GM21717 (cell line): ENCODE data around the gene RCSD1.
A peak's percentile ranks its signal among the peaks of the same experiment; 100 is the strongest.
"Not testable (repeated sequence)": the region's sequence is repeated elsewhere in the genome, so short reads cannot be mapped to it uniquely, and the experiment has no call there.

ENCODE experiments used
- ATAC-seq: cut with Tn5 transposase; IDR thresholded peaks from one replicate; pipeline ENCODE4 v1.9.1; 2021; ENCODE audit warnings: mild to moderate bottlenecking, moderate library complexity; ENCODE audit not compliant: unreplicated experiment

RCSD1 gene, protein sequence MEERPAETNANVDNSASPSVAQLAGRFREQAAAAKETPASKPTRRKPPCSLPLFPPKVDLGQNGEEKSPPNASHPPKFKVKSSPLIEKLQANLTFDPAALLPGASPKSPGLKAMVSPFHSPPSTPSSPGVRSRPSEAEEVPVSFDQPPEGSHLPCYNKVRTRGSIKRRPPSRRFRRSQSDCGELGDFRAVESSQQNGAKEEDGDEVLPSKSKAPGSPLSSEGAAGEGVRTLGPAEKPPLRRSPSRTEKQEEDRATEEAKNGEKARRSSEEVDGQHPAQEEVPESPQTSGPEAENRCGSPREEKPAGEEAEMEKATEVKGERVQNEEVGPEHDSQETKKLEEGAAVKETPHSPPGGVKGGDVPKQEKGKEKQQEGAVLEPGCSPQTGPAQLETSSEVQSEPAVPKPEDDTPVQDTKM

DNA sequence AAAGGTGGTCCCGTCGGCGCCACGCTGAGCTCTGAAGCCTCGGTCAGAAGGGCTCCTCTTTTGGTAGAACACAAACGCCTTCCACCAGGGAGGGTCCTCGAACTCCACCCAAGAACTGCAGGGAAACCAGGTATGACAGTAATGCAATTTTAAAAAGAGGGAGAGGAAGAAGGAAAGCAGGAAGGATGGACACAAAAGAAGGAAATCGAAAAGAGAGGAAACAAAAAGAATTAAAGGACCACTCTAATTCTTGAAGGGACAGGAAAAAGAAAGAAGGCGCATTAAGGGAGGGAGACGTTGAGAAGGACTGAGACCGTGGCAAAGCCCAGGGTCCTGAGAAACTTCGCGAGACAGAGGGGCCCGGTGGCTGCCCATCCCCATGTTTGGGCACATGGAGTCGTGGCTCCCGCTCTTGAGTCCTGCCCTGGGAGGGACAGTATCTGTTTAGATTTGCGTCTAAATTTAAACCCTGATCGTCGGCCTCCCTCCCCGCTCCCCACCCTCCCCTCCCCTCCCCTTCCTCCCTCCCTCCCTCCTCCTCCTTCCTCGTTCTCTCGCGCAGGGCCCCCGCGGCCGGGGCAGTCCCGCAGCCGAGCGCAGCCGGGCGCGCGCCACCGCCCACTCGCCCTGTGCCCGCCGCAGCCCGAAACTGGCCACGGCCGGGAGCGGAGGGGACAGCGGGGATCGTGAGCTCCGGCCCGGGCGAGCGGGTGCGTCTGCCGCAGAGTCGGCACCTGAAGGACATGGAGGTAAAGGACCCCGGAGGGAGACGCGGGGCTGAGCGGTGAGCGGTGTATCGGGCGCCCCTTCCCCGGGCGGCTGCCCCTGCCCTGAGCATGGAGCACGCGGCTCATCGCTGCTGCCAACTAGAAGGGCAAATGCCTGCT, at the start of gene RCSD1:
Gene RCSD1 (plus strand): TSS at position 552 of the 887 bp plus-strand sequence. CDS start 192 bp downstream, at position 744.
- no peak for ATAC-seq

DNA sequence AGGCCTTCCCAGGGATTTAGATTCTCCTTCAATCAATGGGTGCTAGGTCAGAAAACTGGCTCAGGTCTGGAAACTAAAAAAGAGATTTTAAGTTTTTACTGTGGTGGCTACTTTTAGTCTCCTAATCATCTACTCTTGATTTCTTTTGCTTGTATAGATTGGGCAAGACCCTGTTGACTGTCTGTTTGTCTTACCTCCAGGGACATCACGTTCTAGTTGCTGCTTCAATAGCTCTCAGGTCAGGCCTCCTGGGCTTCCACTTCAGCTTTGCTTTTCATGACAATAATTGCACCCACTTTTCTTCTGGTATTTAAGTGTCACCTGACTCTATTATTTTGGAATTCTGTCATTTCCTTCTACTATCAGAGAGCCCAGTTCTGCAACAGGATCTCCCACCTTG, 48.0 kb upstream of the RCSD1 start:
- no peak for ATAC-seq

DNA sequence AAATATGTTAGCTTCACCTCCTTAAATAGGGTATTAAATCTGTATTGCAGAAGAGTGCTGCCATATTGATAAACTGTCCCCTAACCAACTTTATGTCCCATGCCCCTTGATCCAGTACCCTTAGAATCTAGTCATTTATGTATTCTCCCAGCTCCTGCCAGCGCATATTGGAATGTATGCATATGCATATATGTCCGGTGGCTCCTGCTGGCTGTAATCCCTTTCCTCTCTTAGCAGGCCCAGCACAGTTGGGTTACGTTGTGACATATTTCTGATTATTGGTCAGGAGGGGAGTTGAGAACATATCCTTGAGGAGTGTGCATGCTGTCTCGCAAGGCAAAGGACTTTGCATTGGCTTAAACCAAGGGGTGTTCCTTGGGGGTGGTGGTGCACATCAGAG, 47.3 kb upstream of the RCSD1 start:
- no peak for ATAC-seq

DNA sequence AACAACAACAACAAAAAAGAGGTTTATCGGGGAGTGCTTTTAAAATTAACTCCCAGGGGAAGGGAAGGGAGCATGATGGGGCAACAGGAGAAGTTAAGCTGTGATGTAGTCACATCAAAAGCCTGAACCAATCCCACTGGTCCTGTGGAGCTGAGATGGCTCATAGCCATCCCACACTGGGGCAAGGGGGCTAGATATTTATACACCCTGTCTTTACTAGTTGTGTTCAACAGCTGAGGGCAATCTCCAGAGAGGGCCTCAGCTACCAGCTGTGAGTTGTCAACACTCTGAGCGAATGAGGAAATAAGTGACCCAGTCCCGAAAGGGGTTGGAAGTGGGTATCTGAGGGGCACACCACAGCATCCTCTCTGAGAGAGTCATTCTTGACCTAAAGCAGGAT, 45.5 kb upstream of the RCSD1 start:
- no peak for ATAC-seq

DNA sequence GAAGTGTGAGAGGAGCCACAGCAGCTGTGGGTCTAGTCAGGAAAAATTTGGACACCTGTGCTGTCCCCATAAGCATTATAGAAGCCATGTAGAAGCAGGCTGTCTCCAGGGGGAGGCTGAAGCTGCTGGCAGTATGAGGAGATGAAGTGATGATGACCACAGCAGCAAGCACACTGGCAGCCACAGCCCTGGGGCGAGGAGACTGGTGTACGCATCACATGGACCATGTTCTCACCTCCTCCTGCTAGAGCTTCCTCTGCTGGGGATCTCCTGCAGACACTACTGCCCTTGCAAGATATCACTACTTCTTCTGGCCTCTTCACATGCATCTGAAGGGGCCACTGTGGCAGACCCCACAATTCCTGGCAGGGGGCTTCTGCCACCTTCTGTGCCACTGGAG, 42.7 kb upstream of the RCSD1 start:
- ATAC-seq: no peak

DNA sequence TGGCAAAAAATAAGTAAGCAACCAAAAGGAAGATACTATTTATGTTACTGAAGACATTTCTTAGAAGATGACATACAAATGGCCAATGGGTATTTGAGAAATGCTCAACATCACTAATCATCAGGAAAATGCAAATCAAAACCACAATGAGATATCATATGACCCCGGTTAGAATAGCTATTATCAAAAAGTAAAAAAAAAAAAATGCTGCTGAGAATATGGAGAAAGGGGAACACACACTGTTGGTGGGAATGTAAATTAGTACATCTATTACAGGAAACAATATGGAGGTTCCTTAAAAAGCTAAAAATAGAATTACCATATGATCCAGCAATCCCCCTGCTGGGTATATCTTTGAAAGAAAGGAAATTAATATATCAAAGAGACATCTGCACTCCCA, 42.2 kb upstream of the RCSD1 start:
- ATAC-seq: no peak

DNA sequence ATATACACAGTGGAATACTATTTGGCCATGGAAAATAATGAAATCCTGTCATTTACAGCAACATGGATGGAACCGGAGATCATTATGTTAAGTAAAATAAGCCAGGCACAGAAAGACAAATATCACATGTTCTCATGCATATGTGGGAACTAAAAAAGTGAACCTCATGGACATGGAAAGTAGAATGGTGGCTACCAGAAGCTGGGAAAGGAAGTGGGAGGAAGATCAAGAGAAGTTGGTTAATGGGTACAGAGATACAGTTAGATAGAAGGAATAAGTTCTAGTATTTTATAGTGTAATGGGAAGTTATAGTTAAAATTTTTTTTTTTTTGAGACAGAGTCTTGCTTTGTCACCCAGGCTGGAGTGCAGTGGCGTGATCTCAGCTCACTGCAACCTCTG, 41.7 kb upstream of the RCSD1 start:
- ATAC-seq: no peak

DNA sequence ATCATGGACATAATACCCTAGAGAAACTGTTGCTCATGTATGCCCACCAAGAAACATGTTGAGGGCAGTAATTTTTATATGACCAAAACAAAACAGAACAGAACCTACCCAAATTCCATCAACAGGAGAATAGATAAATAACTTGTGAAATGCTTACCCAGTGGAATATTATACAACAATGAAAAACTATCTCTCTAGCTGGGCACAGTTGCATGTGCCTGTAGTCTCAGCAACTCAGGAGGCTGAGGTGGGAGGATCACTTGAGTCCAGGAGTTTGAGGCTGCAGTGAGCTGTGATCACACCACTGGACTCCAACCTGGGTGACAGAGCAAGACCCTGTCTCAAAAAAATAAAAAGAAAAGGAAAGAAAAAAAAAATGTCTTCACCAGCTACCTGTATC, 37.6 kb upstream of the RCSD1 start:
- ATAC-seq: no peak

DNA sequence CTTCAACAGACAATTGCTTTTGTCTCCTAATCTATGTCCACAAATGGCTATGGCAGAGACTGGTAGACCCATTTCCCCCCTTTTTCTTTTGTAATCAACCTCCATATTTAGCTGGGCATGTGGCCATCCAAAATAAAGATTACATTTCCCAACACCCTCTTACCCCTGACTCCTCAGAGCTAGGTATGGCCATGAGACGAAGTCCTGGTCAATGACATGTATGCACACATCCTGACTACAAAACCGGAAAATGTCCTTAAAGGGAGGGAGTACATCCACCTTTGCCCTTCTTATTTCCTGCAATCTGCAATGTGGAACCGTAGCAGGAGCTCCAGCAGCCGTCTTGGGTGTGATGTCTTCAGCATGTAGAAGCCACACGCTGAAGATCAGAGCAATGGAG, 36.2 kb upstream of the RCSD1 start:
- ATAC-seq: no peak

DNA sequence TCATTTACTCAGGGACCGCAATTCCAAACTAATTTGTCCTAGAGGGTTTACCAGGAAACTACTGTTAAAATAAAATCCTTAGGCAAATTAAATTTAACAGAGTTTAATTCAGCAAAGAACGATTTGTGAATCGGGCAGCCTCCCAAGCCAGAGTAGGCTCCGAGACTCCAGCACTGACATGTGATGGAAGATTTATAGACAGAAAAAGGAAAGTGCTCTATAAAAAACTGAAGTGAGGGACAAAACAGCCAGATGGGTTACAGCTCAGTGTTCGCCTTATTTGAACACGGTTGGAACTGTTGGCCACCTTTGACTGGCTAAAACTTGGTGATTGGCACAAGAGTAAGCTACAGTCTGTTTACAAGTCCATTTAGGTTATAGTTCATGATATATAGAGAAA, 35.2 kb upstream of the RCSD1 start:
- no peak for ATAC-seq

DNA sequence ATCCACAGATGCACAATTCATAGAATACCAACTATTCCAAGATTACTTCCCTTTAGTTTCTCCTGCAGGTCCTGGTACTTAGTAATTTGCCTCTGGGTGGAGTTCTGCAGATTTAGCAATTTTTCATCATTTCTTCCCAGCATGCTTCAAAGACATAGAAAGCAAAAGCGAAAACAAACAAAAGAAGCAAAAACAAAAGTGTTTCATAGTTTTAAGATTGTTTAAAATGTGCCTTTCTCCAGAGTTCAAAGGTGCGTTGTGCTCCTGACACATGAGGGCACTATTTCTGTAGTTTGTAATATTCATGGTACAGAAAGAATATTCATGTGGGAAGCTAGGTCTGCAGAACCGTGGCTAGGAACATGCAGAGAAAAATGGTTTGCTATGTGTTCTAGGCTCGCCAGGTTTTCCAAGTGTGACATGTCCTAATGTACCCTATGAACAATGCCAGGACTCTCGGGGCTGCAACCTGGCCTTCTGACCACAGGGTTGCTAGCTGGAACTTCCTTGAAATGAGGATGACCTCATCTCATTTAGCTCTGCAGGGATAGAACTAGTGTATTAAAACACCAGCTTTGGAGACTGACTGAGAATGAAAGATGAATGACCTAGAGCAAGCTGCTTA, 30.0 kb upstream of the RCSD1 start:
- ATAC-seq: peak; percentile 77

DNA sequence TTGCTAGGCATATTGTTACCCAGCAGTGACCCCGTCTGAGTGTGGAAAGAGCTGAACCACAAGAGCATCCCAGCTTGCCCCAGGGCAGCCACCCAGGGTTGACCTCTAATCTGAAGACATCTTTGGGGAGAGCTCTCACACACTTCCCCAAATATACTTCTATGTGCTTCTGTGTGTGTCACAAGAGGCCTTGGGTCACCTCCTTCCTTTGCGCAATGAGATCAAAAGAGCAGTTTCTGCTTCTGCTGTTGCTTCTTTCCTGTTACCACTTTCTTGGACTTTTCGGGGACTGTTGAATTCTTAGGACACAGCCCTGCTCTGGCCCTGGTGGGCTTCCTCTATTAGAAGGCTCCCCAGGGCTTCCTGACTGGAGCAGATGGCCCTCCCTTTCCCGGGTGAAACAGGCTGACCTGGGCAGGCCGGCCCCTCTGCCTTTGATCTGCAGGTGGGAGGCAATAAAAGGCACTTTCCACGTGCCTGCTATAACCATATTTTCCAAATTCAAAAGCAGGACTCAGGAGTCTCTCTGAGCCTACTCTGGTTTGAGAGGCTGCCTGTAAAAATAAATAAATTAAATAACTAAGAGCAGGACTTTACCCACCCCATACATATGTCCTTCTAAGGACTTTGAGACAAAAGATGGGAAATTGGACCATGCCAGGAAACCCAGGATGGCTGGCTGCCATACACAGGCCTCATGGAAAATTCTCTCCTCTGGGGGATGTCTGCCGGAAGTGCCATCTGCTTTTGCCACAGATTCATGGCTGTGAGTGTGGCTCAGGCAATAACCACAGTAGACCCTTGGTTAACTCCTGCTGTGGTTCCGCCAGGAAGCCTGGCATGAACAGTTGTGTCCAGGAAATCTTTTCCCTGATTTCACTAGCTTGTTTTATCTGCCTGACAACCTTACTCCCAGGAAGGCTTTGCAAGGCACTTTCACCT, 28.3 kb upstream of the RCSD1 start:
- ATAC-seq: no peak

DNA sequence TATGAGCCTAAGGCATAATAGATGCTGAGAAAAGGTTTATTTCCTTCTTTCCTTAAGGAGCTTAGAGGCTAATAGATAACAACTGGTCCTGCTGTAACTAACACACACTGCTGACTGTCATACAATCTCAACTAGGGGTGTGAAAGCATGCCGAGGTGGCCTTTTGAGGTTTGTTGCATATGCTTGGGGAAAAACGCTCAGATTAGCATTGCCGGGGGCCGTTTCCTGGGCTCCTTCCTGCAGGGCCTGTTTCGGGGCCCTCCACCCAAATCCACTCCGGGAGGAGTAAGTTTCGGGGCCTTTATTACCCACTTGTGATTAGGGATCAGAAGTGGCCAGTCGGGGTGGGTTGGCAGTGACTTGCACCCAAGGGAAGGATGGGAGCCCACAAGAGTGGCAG, 27.2 kb upstream of the RCSD1 start:
- no peak for ATAC-seq

DNA sequence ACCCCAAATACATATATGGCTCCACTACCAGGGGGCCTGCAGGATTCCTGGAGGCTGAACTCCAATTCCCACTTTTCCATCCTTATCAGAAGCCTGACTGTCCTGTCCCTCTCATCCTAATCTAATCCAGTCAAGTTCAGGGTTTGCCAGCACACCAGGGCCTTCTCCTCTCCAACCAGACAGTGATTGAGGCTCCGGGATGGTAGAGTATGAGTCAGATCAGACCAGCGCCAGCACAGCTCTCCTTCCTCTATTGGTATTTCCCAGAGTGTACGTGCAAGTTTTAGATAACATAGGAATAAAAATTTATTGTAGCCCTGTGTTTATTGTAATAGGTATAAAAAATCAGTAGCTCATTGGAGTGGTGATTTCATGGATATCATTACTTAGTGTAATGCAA, 24.5 kb upstream of the RCSD1 start:
- ATAC-seq: no peak

DNA sequence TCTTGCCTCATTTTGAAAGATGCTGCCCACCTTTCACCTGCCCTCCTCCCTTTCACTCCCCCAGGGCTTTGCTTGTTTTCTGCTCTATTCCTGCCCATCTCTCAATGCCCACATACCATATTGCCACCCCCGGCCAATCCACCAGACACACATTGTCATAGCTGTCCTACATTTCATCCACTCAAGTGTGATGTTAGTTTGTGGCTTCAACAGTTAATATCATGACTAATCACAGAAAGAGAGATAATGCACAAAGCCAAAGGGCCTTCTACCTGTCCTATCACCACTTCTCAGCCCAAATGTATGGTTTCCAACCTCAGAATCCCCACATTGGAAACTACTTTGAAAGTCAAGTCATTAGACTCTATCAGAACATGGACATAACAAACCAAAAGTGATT, 18.0 kb upstream of the RCSD1 start:
- no peak for ATAC-seq

DNA sequence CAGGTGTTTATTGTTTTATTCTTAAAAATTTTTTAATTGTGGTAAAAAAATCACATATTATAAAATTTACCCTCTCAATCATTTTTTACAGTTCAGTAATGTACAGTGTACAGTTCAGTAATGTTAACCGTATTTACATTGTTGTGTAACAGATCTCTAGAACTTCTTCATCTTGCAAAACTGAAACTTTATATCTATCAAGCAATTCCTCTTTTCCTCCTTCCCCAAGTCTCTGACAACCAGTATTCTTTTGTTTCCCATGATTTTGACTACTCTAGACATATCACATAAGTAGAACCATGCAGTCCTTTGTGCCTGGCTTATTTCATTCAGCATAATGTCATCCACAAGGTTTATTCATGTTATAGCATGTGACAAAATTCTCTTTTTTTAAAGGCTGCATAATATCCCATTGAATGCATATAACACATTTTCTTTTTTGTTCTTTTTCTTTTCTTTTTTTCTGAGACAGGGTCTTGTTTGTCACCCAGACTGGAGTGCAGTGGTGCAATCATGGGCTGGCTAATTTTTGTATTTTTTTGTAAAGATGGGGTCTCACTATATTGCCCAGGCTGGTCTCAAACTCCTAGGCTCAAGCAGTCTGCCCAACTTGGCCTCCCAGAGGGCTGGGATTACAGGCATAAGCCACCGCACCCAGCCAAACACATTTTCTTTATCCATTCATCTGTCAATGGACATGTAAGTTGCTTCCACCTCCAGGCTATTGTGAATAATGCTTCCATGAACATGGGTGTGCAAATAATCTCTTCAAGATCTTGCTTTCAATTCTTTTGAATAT, 17.2 kb upstream of the RCSD1 start:
- no peak for ATAC-seq

DNA sequence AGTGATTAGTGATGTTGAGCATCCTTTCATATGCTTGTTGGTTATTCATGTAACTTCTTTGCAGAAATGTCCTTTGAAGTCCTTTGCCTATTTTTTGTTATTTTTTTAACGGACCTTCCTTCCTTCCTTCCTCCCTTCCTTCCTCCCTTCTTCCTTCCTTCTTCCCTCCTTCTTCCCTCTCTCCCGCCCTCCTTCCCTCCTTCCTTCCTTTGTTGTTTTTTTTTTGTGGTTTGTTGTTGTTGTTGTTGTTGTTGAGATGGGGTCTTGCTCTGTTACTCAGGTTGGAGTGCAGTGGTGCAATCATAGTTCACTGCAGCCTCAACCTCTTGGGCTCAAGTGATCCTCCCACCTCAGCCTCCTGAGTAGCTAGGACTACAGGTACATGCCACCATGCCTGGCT, 16.0 kb upstream of the RCSD1 start:
- not testable (repeated sequence) for ATAC-seq

DNA sequence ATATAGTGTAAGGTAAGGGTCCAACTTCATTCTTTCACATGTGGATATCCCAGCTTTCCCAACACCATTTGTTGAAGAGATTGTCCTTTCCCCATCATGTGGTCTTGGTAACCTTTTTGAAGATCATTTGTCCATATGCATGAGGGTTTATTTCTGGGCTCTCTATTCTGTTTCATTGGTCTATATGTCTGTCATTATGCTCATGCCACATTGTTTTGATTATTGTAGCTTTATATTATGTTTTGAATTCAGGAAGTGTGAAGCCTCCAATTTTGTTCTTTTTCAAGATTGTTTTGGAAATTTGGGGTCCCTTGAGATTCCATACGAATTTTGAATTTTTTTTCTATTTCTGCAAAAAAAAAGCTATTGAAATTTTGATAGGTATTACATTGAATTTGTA, 15.2 kb upstream of the RCSD1 start:
- ATAC-seq: no peak

DNA sequence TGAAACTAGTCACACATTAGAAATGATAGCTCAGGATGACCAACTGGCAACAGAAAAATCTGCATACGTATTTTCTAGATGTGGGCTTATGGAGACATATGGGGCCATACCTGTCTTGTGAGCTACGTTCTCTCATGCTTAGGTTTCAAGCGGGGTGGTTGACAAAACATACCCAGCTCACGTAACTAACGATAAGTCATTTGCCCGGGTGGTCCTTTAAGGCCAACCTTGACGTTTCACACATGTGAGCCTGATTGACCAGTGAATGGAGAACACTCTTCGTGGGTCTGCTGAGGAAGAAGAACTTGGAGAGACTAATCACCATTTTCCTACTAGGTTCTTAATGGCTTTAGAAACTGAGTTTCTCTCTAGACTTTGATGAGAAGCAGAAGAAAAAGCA, 13.5 kb upstream of the RCSD1 start:
- ATAC-seq: no peak
